ENCODE measurements around the gene WFDC10B. TPM values are rescaled to one million over a fixed set of nuclear protein-coding genes. Genes with fewer than 3 reads are reported as not detected.
"Not testable (repeated sequence)": the region's sequence is repeated elsewhere in the genome, so short reads cannot be mapped to it uniquely, and the experiment has no call there.

WFDC10B gene
- total RNA-seq, 4 donors from 2014 or later = 0.93 TPM; not detected in 3

DNA sequence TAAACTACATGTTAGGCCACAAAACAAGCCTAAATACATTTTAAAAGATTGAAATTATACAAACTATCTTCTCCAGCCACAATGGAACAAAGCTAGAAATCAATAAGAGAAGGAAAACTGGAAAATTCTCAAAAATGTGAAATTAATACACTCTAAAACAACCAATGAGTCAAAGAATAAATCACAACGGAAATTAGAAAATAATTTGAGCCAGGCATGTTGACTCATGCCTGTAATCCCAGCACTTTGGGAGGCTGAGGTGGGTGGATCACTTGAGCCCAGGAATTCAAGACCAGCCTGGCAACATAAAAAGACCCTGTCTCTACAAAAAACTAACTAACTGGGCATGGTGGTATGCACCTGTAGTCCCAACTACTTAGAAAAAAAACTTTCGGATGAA is 9.3 kb downstream of the WFDC10B start:
- ATAC-seq (ENCODE audit: low FRiP score) (no peak), DNase-seq (ENCODE audit: low spot score) (no peak)
- TF ChIP-seq, protein P1, sequence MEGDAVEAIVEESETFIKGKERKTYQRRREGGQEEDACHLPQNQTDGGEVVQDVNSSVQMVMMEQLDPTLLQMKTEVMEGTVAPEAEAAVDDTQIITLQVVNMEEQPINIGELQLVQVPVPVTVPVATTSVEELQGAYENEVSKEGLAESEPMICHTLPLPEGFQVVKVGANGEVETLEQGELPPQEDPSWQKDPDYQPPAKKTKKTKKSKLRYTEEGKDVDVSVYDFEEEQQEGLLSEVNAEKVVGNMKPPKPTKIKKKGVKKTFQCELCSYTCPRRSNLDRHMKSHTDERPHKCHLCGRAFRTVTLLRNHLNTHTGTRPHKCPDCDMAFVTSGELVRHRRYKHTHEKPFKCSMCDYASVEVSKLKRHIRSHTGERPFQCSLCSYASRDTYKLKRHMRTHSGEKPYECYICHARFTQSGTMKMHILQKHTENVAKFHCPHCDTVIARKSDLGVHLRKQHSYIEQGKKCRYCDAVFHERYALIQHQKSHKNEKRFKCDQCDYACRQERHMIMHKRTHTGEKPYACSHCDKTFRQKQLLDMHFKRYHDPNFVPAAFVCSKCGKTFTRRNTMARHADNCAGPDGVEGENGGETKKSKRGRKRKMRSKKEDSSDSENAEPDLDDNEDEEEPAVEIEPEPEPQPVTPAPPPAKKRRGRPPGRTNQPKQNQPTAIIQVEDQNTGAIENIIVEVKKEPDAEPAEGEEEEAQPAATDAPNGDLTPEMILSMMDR (IDR thresholded peaks at IDR 0.05) = no peak

DNA sequence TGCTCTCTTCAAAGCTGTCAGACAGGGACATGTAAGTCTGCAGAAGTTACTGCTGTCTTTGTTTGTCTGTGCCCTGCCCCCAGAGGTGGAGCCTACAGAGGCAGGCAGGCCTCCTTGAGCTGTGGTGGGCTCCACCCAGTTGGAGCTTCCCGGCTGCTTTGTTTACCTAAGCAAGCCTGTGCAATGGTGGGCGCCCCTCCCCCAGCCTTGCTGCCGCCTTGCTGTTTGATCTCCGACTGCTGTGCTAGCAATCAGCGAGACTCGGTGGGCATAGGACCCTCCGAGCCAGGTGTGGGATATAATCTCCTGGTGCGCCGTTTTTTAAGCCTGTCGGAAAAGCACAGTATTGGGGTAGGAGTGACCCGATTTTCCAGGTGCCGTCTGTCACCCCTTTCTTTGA is 11.5 kb downstream of the WFDC10B start:
- not testable (repeated sequence) for DNase-seq (ENCODE audit: low spot score); ATAC-seq (ENCODE audit: low FRiP score)

DNA sequence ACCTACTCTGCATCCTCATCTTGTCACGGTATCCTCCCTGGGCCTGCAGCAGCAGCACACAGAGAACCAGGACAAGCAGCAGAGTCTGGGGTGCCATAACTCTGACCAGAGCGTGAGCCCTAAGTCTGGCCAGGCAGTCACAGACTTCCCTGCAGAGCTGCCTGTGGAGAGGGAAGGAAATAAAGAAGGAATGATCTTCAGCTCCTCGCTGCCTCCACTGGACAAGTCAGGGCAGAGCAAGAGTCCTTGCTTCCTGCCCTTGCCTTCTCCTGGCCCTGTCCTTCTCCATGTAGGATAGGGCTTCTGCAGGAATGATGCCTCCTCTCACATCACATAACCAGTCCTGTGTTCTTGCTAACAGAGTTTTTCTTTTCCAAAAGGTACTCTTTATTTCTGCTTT is 18.9 kb downstream of the WFDC10B start:
- DNase-seq (ENCODE audit: low spot score) (no peak), ATAC-seq (ENCODE audit: low FRiP score) (no peak)
- TF ChIP-seq, protein P1 (IDR thresholded peaks at IDR 0.05) = no peak

DNA sequence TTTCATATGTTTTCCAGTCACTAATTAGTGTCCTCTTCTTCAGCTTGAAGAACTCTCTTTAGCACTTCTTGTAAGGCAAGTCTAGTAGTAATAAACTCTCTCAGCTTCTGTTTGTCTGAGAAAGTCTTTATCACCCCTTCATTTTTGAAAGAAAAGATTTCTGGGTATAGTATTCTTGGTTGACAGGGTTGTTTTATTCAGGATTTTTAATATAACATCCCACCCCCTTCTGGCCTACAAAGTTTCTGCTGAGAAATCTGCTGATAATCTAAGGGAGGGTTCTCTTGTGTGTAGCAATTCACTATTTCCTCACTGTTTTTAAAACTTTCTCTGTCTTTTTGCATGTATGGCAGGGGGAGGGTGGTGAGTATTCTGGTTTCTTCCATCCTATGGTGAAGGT is 25.2 kb downstream of the WFDC10B start:
- TF ChIP-seq, protein P1 (IDR thresholded peaks at IDR 0.05) = no peak
- ATAC-seq (ENCODE audit: low FRiP score) (no peak), DNase-seq (ENCODE audit: low spot score) (no peak)

DNA sequence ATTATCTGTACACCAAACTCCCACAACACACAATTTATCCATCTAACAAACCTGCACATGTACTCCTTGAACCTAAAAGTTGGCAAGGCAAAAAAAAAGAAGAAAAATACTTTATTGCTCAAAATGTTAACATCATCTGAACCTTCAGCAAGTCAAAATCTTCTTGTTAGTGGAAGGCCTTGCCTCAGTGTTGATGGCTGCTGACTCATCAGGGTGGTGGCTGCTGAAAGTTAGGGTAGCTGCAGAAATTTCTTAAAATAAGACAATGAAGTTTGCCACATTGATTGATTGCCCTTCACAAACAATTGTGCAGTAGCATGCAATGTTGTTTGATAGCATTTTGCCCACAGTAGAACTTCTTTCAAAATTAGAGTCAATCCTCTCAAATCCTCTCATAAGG is 32.1 kb downstream of the WFDC10B start:
- TF ChIP-seq, protein P1 (IDR thresholded peaks at IDR 0.05) = no peak
- ATAC-seq (ENCODE audit: low FRiP score) (no peak), DNase-seq (ENCODE audit: low spot score) (no peak)

DNA sequence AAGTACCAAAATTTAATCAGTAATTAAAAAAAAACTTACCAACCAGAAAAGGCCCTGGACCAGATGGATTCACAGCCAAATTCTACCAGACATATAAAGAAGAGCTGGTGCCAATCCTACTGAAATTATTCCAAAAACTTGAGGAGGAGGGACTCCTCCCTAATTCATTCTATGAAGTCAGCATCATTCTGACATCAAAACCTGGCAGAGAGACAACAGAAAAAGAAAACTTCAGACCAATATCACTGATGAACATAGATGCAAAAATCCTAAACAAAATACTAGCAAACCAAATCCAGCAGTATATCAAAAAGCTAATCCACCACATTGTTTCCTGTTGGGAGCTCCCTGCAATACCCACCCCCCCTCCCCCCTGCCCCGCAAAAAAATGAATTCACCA is 34.7 kb downstream of the WFDC10B start, which contains the start of gene WFDC11:
Gene WFDC11, minus strand, starts transcription at position 101 of the 400 bp plus-strand sequence. CDS start 19,639 bp downstream, outside the sequence.
- TF ChIP-seq, protein P1 (IDR thresholded peaks at IDR 0.05) = no peak
- ATAC-seq (ENCODE audit: low FRiP score) (no peak), DNase-seq (ENCODE audit: low spot score) (no peak)

DNA sequence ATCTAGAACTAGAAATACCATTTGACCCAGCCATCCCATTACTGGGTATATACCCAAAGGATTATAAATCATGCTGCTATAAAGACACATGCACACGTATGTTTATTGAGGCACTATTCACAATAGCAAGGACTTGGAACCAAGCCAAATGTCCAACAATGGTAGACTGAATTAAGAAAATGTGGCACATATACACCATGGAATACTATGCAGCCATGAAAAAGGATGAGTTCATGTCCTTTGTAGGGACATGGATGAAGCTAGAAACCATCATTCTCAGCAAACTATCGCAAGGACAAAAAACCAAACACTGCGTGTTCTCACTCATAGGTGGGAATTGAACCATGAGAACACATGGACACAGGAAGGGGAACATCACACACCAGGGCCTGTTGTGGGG is 47.8 kb downstream of the WFDC10B start:
- ATAC-seq (ENCODE audit: low FRiP score); DNase-seq (ENCODE audit: low spot score): not testable (repeated sequence)

DNA sequence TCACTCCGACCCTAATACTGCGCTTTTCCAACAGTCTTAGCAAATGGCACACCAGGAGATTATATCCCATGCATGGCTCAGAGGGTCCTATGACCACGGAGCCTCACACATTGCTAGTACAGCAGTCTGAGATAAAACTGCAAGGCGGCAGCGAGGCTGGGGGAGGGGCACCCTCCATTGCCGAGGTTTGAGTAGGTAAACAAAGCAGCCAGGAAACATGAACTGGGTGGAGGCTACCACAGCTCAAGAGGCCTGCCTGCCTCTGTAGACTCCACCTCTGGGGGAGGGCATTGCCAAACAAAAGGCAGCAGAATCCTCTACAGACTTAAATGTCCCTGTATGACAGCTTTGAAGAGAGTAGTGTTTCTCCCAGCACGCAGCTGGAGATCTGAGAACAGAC is 53.1 kb downstream of the WFDC10B start:
- ATAC-seq (ENCODE audit: low FRiP score) = not testable (repeated sequence)

DNA sequence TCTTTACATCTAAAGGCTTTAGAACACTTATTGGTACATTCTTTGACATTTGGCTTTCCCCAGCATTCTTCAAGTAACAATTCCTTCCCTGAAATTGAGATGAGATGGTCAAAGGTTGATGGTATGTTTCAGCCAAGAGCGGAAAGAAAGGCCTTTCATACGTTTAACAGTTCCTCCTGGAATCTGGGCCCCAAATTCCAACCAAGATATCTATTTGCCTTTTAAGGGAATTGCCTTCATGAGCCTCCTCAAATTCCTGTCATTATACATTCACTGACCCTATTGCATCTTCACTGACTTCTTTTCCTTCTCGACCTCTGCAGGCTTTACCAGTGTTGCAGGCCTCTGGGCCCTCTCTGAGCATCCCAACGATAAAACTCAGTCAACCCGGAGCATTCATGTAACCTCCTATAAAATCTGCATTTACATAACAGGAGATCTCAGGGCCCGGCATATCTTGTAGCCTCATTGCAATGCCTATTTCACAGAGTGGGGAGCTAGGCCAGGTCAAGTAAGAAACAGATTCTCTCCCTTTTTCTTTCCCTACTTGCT is 55.4 kb downstream of the WFDC10B start:
- ATAC-seq (ENCODE audit: low FRiP score) (no peak), DNase-seq (ENCODE audit: low spot score) (no peak)
- TF ChIP-seq, protein P1 (IDR thresholded peaks at IDR 0.05) = no peak

More for the DNA sequence above, 53.1 kb downstream of the WFDC10B start:
- not testable (repeated sequence) for DNase-seq (ENCODE audit: low spot score)
